ENCODE measurements around the gene PLAC9. TPM values are rescaled to one million over a fixed set of nuclear protein-coding genes. Genes with fewer than 3 reads are reported as not detected.
A peak's percentile ranks its signal among the peaks of the same experiment; 100 is the strongest.

The PLAC9 gene
- total and polyA plus RNA-seq, 2 experiments from 2014 or later = 11.4 to 83.3 TPM

DNA sequence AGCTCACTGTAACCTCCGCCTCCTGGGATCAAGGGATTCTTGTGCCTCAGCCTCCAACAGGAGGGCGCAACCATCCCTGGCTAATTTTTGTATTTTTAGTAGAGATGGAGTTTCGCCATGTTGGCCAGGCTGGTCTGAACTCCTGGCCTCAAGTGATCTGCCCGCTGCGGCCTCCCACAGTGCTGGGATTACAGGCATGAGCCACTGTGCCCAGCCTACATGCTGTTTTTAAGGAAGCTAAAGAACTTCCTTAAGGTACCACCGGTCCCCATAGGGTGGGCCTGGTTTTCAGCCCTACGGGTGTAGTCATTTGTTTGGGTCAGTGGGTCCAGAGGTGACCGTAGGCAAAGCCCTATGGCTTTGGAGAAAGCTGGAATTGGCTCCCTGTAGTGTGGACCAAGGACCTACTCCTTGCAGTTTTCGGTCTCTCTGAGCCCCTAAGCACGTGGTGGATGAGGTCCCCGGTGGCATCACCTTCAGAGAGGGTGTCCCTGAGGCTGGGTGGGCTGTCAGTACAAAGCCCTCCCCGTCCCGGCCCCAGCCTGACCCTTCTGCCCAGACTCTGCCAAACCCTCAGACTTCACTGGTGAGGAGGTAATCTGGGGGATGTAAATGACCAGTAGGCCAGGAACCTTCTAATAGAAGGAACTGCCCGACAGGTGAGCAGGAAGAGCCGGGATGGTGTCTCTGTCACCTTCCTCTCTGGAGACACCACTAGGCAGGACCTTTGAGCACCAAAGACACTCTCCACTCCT is 42.3 kb downstream of the PLAC9 start:
- no peaks in the 10 kb centered on the region for H3K27me3 ChIP-seq
- peaks cover 95% of the 10 kb centered on the region for H3K79me2 ChIP-seq
- H4K20me1 ChIP-seq (ENCODE audit: insufficient read depth, poor library complexity, severe bottlenecking) = peaks cover 70% of the 10 kb centered on the region
- H3K4me2 ChIP-seq = no peak overlapping the region
- no peaks in the 10 kb centered on the region for H3K9me3 ChIP-seq (ENCODE audit: low read depth)
- 96% methylated on average over 15 of the region's 15 CpGs for WGBS (ENCODE audit: low lambda C conversion rate, missing lambda C conversion rate)
- H3K27ac ChIP-seq = no peak overlapping the region
- peaks cover 8% of the 10 kb centered on the region for H3K4me1 ChIP-seq (ENCODE audit: insufficient read depth)
- H3K36me3 ChIP-seq (replicated peaks; ENCODE audit: insufficient read depth, low read depth) = no peaks in the 10 kb centered on the region
- no peaks in the 10 kb centered on the region for H3K9me2 ChIP-seq (replicated peaks; ENCODE audit: insufficient read depth)
- no peak for TF ChIP-seq EZH2phosphoT487 (IDR thresholded peaks at IDR 0.05; ENCODE audit: low read depth, severe bottlenecking, unreplicated experiment)
- TF ChIP-seq, protein P1, sequence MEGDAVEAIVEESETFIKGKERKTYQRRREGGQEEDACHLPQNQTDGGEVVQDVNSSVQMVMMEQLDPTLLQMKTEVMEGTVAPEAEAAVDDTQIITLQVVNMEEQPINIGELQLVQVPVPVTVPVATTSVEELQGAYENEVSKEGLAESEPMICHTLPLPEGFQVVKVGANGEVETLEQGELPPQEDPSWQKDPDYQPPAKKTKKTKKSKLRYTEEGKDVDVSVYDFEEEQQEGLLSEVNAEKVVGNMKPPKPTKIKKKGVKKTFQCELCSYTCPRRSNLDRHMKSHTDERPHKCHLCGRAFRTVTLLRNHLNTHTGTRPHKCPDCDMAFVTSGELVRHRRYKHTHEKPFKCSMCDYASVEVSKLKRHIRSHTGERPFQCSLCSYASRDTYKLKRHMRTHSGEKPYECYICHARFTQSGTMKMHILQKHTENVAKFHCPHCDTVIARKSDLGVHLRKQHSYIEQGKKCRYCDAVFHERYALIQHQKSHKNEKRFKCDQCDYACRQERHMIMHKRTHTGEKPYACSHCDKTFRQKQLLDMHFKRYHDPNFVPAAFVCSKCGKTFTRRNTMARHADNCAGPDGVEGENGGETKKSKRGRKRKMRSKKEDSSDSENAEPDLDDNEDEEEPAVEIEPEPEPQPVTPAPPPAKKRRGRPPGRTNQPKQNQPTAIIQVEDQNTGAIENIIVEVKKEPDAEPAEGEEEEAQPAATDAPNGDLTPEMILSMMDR (IDR thresholded peaks at IDR 0.05; ENCODE audit: poor library complexity) = no peak
- TF ChIP-seq EZH2 (IDR thresholded peaks at IDR 0.05; ENCODE audit: borderline replicate concordance) = no peak
- no peak overlapping the region for H2AFZ ChIP-seq
- DNase-seq (ENCODE audit: low spot score) = no peak
- H3K4me3 ChIP-seq = no peak overlapping the region

GRCh38 chr10:80176526-80176925 is 44.0 kb downstream of the PLAC9 start:
- 93% methylated on average over 6 of the region's 6 CpGs for WGBS (ENCODE audit: low lambda C conversion rate, missing lambda C conversion rate)
- Histone ChIP-seq H3K4me1 (ENCODE audit: insufficient read depth) (peaks cover 8% of the 10 kb centered on the region), H3K79me2 (peaks cover 100% of the 10 kb centered on the region), H4K20me1 (ENCODE audit: insufficient read depth, poor library complexity, severe bottlenecking) (peaks cover 79% of the 10 kb centered on the region), H3K9me2 (replicated peaks; ENCODE audit: insufficient read depth) (no peaks in the 10 kb centered on the region), H3K36me3 (replicated peaks; ENCODE audit: insufficient read depth, low read depth) (no peaks in the 10 kb centered on the region), H3K9me3 (ENCODE audit: low read depth) (no peaks in the 10 kb centered on the region), H3K4me2 (no peak overlapping the region), H3K27me3 (no peaks in the 10 kb centered on the region), H3K4me3 (no peak overlapping the region), H3K27ac (no peak overlapping the region), H2AFZ (no peak overlapping the region)
- TF ChIP-seq EZH2phosphoT487 (IDR thresholded peaks at IDR 0.05; ENCODE audit: low read depth, severe bottlenecking, unreplicated experiment) (no peak), EZH2 (IDR thresholded peaks at IDR 0.05; ENCODE audit: borderline replicate concordance) (no peak)
- TF ChIP-seq, protein P1 (IDR thresholded peaks at IDR 0.05; ENCODE audit: poor library complexity) = no peak
- no peak for DNase-seq (ENCODE audit: low spot score)

GRCh38 chr10:80177781-80178636 is 45.5 kb downstream of the PLAC9 start:
- H3K9me2 ChIP-seq (replicated peaks; ENCODE audit: insufficient read depth) = no peaks in the 10 kb centered on the region
- H2AFZ ChIP-seq = no peak overlapping the region
- H3K4me2 ChIP-seq = peak overlapping the region; percentile 17
- H3K4me1 ChIP-seq (ENCODE audit: insufficient read depth) = peaks cover 8% of the 10 kb centered on the region
- no peak overlapping the region for H3K4me3 ChIP-seq
- DNase-seq (ENCODE audit: low spot score) = no peak
- no peaks in the 10 kb centered on the region for H3K27me3 ChIP-seq
- no peaks in the 10 kb centered on the region for H3K9me3 ChIP-seq (ENCODE audit: low read depth)
- 71% methylated on average over 12 of the region's 12 CpGs for WGBS (ENCODE audit: low lambda C conversion rate, missing lambda C conversion rate)
- peaks cover 100% of the 10 kb centered on the region for H3K79me2 ChIP-seq
- H3K36me3 ChIP-seq (replicated peaks; ENCODE audit: insufficient read depth, low read depth) = no peaks in the 10 kb centered on the region
- no peak for TF ChIP-seq EZH2phosphoT487 (IDR thresholded peaks at IDR 0.05; ENCODE audit: low read depth, severe bottlenecking, unreplicated experiment)
- TF ChIP-seq, protein P1 (IDR thresholded peaks at IDR 0.05; ENCODE audit: poor library complexity) = no peak
- peaks cover 83% of the 10 kb centered on the region for H4K20me1 ChIP-seq (ENCODE audit: insufficient read depth, poor library complexity, severe bottlenecking)
- peak overlapping the region; percentile 56 for H3K27ac ChIP-seq

All from hepatocyte (in vitro differentiated cells).